Activated T-helper 17 cell treated with anti-CD3 and anti-CD28 coated beads, Interleukin-2, amount 50 U/mL, for 72 hours (primary cell): ENCODE data around the gene MSANTD3. TPM values are rescaled to one million over a fixed set of nuclear protein-coding genes. Genes with fewer than 3 reads are reported as not detected.

Experiments used
- ATAC-seq: fragments of 150-1000 bp; cut with Tn5 transposase; replicated peaks from 2 replicates; pipeline ENCODE4 v1.10.0; 2021; ENCODE audit warnings: mild to moderate bottlenecking, moderate library complexity
- H3K27ac Mint-ChIP-seq: one replicate; pipeline ENCODE4 v1.8.0; 2022; ENCODE audit warnings: mixed read lengths
- H3K27me3 Mint-ChIP-seq: one replicate; pipeline ENCODE4 v1.8.0; 2022; ENCODE audit warnings: mixed read lengths
- H3K36me3 Mint-ChIP-seq: one replicate; pipeline ENCODE4 v1.8.0; 2022; ENCODE audit warnings: low read depth, mild to moderate bottlenecking, mixed read lengths
- H3K4me1 Mint-ChIP-seq: one replicate; pipeline ENCODE4 v1.8.0; 2022; ENCODE audit warnings: mixed read lengths
- H3K4me3 Mint-ChIP-seq: one replicate; pipeline ENCODE4 v1.8.0; 2022; ENCODE audit warnings: mild to moderate bottlenecking, mixed read lengths
- H3K9me3 Mint-ChIP-seq: one replicate; pipeline ENCODE4 v1.8.0; 2022; ENCODE audit warnings: mixed read lengths
- total RNA-seq, 2 donors: library from RNA; stranded (reverse); gene quantifications; one replicate each; pipeline ENCODE4 v1.2.3, GENCODE V29; 2022

Gene MSANTD3
- total RNA-seq, 2 donors from 2014 or later = 17.3 to 23.3 TPM

DNA sequence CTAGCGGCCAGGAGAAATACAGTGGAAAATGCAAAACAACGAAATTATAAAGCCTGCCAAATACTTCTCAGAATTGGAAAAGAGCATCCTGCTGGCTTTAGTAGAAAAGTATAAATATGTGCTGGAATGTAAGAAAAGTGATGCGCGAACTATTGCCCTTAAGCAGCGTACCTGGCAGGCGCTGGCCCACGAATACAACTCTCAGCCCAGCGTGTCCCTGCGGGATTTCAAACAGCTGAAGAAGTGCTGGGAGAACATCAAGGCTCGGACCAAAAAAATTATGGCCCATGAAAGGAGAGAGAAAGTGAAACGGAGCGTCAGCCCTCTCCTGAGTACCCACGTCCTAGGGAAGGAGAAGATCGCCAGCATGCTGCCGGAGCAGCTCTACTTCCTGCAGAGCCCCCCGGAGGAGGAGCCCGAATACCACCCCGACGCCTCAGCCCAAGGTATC, 15.0 kb downstream of the MSANTD3 start:
- Mint-ChIP-seq H3K36me3 (peaks cover 43% of the 10 kb centered on the region), H3K4me1 (peaks cover 8% of the 10 kb centered on the region), H3K27ac (no peak overlapping the region), H3K9me3 (no peaks in the 10 kb centered on the region), H3K27me3 (no peaks in the 10 kb centered on the region), H3K4me3 (no peak overlapping the region)
- ATAC-seq = no peak

DNA sequence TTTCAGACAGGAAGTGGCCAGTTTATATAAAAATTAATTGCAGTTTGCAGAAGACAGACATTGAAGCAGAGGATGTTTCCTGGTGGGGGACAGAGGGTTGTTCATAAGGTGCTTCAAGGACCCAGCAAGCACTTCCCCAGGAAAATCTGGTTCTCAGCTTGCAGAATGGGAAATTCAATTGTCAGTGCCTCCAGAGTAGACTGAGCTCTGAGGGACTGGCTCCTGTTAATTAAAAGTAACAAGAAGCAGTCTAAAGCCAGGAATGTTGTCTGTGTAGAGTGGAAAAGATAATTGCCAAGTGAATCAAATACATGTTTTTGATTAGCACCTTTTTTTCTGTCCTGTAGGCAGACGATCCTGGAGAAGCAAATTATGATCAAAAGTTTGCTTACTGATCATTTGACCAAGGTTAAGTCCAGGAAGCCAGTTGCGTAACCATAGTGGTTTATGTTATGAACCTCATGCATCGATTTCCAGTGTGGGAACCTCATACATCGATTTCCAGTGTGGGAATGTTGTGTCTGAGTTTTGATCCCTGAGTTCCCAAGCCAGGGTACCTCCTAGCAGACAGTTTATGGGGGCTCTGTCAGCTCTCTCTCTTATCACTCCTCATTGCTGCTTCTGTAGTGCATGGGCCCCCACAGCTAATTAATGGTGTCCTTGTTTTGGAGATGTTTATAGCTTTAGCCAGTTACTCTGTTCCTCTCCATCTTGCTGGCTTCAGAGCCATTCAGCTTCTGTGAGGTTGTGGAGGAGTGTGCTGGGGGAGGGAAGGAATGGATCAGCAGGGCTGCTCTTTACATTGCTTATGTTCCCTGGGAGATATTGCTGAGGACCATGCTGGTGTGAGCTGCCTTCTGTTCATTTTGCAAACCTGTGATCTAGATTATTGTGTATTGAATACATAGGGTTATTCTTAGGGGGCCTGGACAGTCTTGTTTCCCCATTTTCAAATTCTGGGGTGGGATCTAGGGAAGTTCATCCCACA, 17.1 kb downstream of the MSANTD3 start:
- Mint-ChIP-seq H3K36me3 (peaks cover 43% of the 10 kb centered on the region), H3K27me3 (no peaks in the 10 kb centered on the region), H3K4me1 (no peaks in the 10 kb centered on the region), H3K4me3 (no peak overlapping the region), H3K9me3 (no peaks in the 10 kb centered on the region), H3K27ac (no peak overlapping the region)
- ATAC-seq = no peak

DNA sequence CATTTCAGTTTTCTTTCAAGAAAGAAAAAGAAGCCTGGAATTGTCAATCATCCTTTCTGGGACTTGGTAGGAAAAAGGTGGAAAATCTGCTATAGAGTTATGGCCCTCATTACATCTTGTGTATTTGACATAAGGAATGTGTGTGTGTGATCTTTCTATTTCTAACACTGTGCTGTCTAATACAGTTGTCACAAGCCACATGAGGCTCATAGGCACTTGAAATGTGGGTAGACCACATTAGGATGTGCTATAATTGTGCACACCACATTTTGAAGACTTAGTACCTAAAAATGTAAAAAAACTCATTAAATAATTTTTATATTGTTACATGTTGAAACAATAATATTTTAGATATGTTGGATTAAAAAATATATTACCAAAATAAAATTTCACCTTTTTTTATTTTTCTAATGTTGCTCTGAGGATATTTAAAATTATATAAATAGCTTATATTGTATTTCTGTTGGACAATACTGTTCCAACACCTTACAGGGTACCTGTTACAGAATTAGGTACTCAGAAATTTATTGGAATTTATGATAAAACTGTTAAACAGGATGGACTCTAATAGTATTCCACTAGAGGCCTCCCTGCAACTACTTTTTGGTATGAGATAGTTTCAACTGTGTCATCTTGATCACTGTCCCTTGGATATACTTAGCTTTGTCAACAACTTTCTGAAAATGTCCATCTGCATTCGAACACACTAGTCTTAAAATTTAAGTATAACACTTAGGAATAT, 18.4 kb downstream of the MSANTD3 start:
- Mint-ChIP-seq H3K4me3 (no peak overlapping the region), H3K9me3 (no peaks in the 10 kb centered on the region), H3K4me1 (peaks cover 4% of the 10 kb centered on the region), H3K27me3 (no peaks in the 10 kb centered on the region), H3K27ac (no peak overlapping the region), H3K36me3 (peaks cover 49% of the 10 kb centered on the region)
- no peak for ATAC-seq

DNA sequence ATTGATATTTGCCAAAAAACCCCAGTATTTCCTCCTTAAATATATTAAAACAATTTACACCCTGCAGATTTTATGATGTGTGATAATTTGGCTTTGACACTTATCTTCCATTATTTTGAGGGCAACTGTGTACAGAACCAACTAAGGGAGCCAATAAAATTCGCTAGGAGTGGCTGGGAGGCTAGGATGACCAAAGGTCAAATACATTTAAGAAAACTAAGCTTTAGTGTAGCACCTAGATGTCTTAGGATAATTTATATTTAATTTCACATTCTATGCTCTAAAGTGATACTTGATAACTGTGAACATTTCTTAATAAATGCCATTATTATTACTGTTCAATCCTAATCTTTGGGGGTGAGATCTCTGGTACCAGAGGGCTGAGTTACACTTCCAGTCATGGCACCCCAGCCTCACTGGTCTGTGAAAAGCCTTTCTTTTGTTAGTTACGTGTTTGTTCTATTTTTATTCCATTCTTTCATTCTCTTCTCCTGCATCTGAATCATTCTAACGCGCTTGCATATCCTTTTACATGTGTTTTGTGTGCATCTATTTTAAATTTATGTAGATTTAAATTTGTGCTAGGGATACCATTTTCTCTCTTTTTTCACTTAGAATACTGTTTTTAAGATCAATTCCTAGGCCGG, 19.1 kb downstream of the MSANTD3 start:
- Mint-ChIP-seq H3K27ac (no peak overlapping the region), H3K36me3 (peaks cover 56% of the 10 kb centered on the region), H3K27me3 (no peaks in the 10 kb centered on the region), H3K4me3 (no peak overlapping the region), H3K9me3 (no peaks in the 10 kb centered on the region), H3K4me1 (peaks cover 4% of the 10 kb centered on the region)
- ATAC-seq = no peak

DNA sequence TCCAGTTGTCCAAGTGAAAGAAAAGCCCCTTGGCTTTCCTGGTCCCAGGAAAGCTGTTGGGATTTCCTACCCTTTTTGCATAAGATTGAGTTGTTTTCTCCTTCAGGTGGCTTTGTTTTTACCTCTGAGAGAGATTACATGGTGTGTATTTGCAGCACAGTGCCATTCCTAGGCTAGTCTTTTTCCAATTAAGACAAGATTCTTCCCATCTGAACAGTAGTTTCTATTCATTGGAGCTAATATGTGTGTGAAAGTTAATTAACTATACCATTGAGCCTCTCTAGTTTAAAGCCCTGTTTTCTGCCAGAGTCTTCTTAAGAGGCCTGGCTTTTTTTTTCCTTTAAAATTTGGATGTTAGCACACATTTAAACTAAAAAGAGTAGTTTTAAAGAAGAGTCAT, 20.1 kb downstream of the MSANTD3 start:
- no peak for ATAC-seq
- peaks cover 4% of the 10 kb centered on the region for H3K4me1 Mint-ChIP-seq
- H3K9me3 Mint-ChIP-seq = no peaks in the 10 kb centered on the region
- H3K27ac Mint-ChIP-seq = no peak overlapping the region
- H3K4me3 Mint-ChIP-seq = no peak overlapping the region
- H3K27me3 Mint-ChIP-seq = no peaks in the 10 kb centered on the region
- peaks cover 60% of the 10 kb centered on the region for H3K36me3 Mint-ChIP-seq

DNA sequence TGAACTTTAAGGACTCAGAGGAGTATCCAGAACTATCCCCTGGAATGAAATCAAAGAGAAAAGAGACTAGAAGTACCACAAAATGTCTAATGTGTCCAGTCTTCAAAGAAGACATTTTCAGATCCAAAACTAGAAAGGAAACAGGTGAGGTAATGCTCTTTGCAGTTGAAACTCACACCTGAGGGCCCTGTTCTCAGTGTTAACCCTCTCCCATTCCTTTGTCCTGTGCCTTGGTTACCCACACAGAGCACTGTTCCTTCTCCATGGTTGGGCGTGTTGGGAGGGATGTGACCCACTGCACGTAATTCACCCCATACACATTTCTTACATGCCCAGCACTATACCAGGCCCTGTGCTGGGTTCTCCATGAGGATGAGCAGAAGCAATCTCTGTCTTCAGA, 21.3 kb downstream of the MSANTD3 start:
- Mint-ChIP-seq H3K27ac (no peak overlapping the region), H3K4me1 (peaks cover 4% of the 10 kb centered on the region), H3K27me3 (no peaks in the 10 kb centered on the region), H3K36me3 (peaks cover 54% of the 10 kb centered on the region), H3K9me3 (no peaks in the 10 kb centered on the region), H3K4me3 (no peak overlapping the region)
- ATAC-seq = no peak

DNA sequence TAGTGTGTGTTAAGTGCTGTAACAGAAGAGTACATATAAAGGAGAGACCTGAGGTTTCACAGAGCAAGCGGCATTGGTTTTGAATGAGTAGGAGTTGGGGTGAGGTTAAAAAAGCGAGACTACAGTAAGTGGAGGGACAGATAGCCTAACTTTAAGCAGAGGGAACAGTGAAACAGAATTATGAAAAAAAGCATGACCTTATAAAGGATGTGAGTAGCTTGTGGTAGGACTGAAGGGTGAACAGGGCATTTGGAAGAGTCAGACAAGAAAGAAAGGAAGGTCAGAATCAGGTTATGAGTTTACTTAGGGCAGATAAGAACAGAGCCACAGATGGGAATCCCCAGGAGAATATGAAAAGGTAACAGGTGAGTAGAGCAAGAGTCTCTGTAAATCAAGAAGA, 22.5 kb downstream of the MSANTD3 start:
- H3K4me3 Mint-ChIP-seq = no peak overlapping the region
- peak; percentile 93 for ATAC-seq
- H3K27me3 Mint-ChIP-seq = no peaks in the 10 kb centered on the region
- no peak overlapping the region for H3K27ac Mint-ChIP-seq
- H3K4me1 Mint-ChIP-seq = peaks cover 7% of the 10 kb centered on the region
- no peaks in the 10 kb centered on the region for H3K9me3 Mint-ChIP-seq
- peaks cover 42% of the 10 kb centered on the region for H3K36me3 Mint-ChIP-seq

DNA sequence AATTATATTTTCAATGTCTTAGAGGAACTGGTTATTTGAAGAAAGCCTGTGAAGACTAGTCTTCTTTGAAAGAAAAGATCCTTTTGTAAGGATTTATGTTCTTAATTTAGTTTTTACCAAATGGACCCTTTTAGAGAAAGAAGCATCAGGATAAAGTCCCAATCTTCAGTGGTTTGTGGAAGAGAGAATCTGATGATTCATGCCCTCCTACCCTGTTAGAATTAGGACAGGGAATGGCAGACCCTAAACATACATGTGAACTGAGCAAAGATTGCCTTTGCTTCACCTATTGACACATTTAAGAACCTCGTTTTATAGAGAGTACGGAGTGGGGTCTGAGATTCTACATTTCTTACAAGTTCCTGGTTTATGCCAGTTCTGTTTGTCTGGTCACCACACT, 26.0 kb downstream of the MSANTD3 start:
- Mint-ChIP-seq H3K27ac (no peak overlapping the region), H3K9me3 (no peaks in the 10 kb centered on the region), H3K36me3 (peaks cover 30% of the 10 kb centered on the region), H3K27me3 (no peaks in the 10 kb centered on the region), H3K4me1 (peaks cover 7% of the 10 kb centered on the region), H3K4me3 (no peak overlapping the region)
- no peak for ATAC-seq

DNA sequence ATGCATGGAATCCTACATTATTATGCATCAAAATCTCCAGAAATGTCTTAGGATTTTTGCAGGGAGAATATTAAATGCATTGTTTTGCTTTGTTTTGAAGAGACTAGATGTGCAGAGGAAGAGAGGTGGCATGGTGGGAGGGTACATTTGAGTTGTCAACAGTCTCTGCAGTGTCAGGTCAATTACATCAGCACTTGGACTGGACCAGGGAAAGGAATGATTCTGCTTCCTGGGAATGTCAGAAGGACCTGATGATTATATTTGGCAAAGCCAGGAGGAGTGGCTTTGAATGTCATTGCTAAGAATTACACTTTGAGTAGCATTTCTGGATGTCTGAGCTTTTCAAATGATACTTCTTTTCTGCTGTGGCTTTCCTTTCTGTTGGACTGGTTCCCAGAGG, 28.5 kb downstream of the MSANTD3 start:
- no peak overlapping the region for H3K4me3 Mint-ChIP-seq
- no peaks in the 10 kb centered on the region for H3K27me3 Mint-ChIP-seq
- H3K36me3 Mint-ChIP-seq = peaks cover 22% of the 10 kb centered on the region
- H3K4me1 Mint-ChIP-seq = peaks cover 4% of the 10 kb centered on the region
- no peak overlapping the region for H3K27ac Mint-ChIP-seq
- H3K9me3 Mint-ChIP-seq = no peaks in the 10 kb centered on the region
- no peak for ATAC-seq

DNA sequence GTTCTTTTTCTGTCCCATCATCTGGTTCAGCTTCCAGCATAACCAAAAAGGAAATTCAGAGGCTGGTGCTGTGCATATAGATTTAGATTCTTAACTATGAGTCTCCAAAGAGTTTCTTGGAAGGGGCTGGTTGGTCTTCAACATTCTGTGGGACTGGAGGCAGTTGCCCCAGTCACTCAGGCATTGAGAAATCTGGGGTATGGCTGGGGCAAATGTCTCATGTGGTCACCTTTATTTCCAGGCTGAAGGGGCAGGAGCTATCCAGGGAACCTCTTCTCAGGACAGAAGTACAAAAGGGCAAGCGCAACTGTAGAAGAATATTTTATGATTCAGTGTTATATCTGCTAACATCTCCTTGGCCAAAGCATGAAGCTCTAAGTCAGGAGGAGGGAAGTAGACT, 30.6 kb downstream of the MSANTD3 start:
- Mint-ChIP-seq H3K9me3 (no peaks in the 10 kb centered on the region), H3K27me3 (no peaks in the 10 kb centered on the region), H3K27ac (no peak overlapping the region), H3K4me1 (peaks cover 4% of the 10 kb centered on the region), H3K4me3 (no peak overlapping the region), H3K36me3 (peaks cover 4% of the 10 kb centered on the region)
- ATAC-seq = no peak

DNA sequence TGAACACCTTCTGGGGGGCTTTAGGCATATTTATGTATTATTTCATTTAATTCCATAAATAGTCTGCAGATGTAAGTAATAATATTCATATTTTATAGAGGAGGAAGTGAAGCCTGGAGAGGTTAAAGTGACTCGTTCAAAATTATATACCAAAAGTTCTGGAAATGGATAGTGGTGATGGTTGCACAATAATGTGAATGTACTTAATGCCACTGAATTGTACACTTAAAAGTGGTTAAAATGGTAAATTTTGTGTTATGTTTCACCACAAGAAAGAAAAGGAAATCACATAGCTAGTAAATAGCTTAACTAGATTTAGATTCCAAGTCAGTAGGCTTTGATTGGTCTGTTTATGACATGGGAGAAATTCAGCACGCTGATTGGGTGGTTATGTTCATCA, 33.0 kb downstream of the MSANTD3 start:
- Mint-ChIP-seq H3K4me3 (no peak overlapping the region), H3K4me1 (no peaks in the 10 kb centered on the region), H3K36me3 (no peaks in the 10 kb centered on the region), H3K27ac (no peak overlapping the region), H3K9me3 (no peaks in the 10 kb centered on the region), H3K27me3 (no peaks in the 10 kb centered on the region)
- no peak for ATAC-seq

DNA sequence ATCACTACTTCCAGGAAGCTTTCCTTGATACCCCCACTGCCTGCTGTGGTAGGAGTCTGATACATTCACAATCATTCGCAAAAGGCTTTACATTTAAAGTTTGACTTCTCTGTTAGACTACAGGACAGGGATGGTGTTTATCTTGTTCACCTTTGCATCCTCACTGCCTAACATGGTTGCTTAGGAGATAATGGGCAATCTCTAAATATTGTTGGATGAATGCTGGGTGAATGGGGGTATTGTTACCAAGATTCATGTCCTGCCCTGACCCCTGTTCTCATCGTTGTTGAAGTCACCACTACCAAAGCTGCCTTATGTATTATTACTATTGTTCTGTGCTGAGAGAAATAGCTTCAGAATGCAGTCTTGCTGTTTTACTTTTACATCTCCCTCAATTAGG, 38.3 kb downstream of the MSANTD3 start:
- H3K36me3 Mint-ChIP-seq = no peaks in the 10 kb centered on the region
- no peaks in the 10 kb centered on the region for H3K9me3 Mint-ChIP-seq
- no peak for ATAC-seq
- no peaks in the 10 kb centered on the region for H3K27me3 Mint-ChIP-seq
- no peak overlapping the region for H3K27ac Mint-ChIP-seq
- H3K4me1 Mint-ChIP-seq = no peaks in the 10 kb centered on the region
- no peak overlapping the region for H3K4me3 Mint-ChIP-seq

DNA sequence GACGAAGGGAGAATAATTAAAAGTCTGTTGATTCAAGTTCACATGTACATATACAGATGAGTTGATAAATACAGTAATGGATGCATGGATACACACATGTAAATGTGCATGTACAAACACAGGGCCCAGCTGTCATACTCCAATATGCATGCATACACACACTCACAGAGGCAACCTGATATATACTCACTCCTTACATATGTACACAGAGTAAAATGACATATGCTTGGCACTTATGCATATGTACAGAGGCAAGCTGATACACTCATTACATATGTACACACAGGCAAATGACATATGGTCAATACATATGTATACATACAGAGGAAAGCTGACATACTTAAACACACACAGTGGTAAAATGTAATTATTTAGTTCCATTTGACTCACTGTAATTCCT, 38.8 kb downstream of the MSANTD3 start:
- no peak overlapping the region for H3K27ac Mint-ChIP-seq
- ATAC-seq = no peak
- no peaks in the 10 kb centered on the region for H3K4me1 Mint-ChIP-seq
- no peak overlapping the region for H3K4me3 Mint-ChIP-seq
- H3K27me3 Mint-ChIP-seq = no peaks in the 10 kb centered on the region
- no peaks in the 10 kb centered on the region for H3K36me3 Mint-ChIP-seq
- no peaks in the 10 kb centered on the region for H3K9me3 Mint-ChIP-seq

DNA sequence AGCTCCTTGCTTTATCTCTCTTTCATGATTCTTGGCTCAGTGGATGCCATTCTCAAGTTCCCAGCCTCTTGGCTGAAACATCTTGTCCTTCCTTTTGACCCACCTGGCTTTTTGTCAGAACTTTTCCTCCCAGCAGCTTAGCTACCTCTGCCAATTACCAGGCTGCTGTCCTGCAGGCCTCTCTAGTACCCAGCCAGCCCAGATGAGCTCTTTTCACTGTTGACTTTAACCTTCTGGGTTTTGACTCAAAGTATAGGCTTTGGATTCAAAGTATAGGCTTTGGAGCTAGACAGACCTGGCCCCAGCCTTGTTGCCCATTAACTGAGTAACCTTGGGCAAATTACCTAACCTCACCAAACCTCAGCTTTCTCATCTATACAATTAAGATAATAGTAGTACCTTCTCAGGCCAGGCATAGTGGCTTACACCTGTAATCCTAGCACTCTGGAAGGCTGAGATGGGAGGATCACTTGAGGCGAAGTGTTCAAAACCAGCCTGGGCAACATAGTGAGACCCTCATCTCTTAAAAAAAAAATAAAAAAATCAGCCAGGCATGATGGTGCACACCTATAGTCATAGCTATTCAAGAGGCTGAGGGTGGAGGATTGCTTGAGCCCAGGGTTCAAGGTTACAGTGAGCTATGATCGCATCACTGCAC, 39.4 kb downstream of the MSANTD3 start:
- no peaks in the 10 kb centered on the region for H3K4me1 Mint-ChIP-seq
- H3K27ac Mint-ChIP-seq = no peak overlapping the region
- H3K9me3 Mint-ChIP-seq = no peaks in the 10 kb centered on the region
- H3K4me3 Mint-ChIP-seq = no peak overlapping the region
- no peaks in the 10 kb centered on the region for H3K36me3 Mint-ChIP-seq
- no peaks in the 10 kb centered on the region for H3K27me3 Mint-ChIP-seq
- ATAC-seq = no peak
